HepG2 (cell line): ENCODE results near the gene NDE1. TPM values are rescaled to one million over a fixed set of nuclear protein-coding genes. Genes with fewer than 3 reads are reported as not detected.

Experiments
- AHDC1 ChIP-seq: sonication (generic); formaldehyde crosslinking; IDR thresholded peaks from 2 replicates; pipeline ENCODE4 v1.5.1; 2020; ENCODE audit warnings: mild to moderate bottlenecking, missing genetic modification reagents, borderline replicate concordance
- AHR ChIP-seq: IDR thresholded peaks from 2 replicates; pipeline ENCODE4 v1.6.1; 2018; ENCODE audit warnings: missing genetic modification reagents, missing compliant biosample characterization
- HOXA3 ChIP-seq: sonication (generic); formaldehyde crosslinking; IDR thresholded peaks from 2 replicates; pipeline ENCODE4 v1.5.0; 2020; ENCODE audit warnings: missing genetic modification reagents
- PHF21A ChIP-seq: sonication (generic); formaldehyde crosslinking; IDR thresholded peaks from 2 replicates; pipeline ENCODE4 v1.5.0; 2020; ENCODE audit warnings: mild to moderate bottlenecking, missing genetic modification reagents
- PHF5A ChIP-seq: IDR thresholded peaks from one replicate; pipeline ENCODE4 v1.6.1; 2018; ENCODE audit warnings: low read depth, missing genetic modification reagents; ENCODE audit not compliant: unreplicated experiment
- RNF2 ChIP-seq: fragments of 450-650 bp; conservative IDR thresholded peaks from 2 replicates; pipeline ENCODE4 v1.6.1; 2016; ENCODE audit warnings: low read depth
- SKI ChIP-seq: fragments of 450-650 bp; IDR thresholded peaks from one replicate; pipeline ENCODE4 v1.6.1; 2018; ENCODE audit warnings: mild to moderate bottlenecking; ENCODE audit not compliant: partially characterized antibody
- SOX13 ChIP-seq, 3 experiments: fragments of 450-650 bp in 1 of 3; sonication (generic) in 1 of 3; formaldehyde crosslinking in 1 of 3; IDR thresholded peaks in 2 of 3; conservative IDR thresholded peaks in 1 of 3; 2 replicates each; pipeline versions ENCODE4 v1.5.0 to v1.6.1; 2016 to 2020; ENCODE audit warnings: antibody characterized with exemption in 1 of 3, mild to moderate bottlenecking in 1 of 3, missing compliant biosample characterization in 1 of 3, missing genetic modification reagents in 1 of 3, moderate library complexity in 1 of 3
- TAF15 ChIP-seq: fragments of 200-400 bp; formaldehyde crosslinking; IDR thresholded peaks from one replicate; pipeline ENCODE4 v1.6.1; 2018; ENCODE audit warnings: mild to moderate bottlenecking, low read depth, low read length; ENCODE audit not compliant: poor library complexity, severe bottlenecking
- TEAD2 ChIP-seq: sonication (generic); formaldehyde crosslinking; IDR thresholded peaks from 2 replicates; pipeline ENCODE4 v1.9.0; 2021; ENCODE audit warnings: missing genetic modification reagents
- ZMAT3 ChIP-seq: sonication (generic); formaldehyde crosslinking; conservative IDR thresholded peaks from 2 replicates; pipeline ENCODE4 v1.7.0; 2021; ENCODE audit warnings: missing genetic modification reagents
- ZNF260 ChIP-seq: sonication (generic); formaldehyde crosslinking; IDR thresholded peaks from 2 replicates; pipeline ENCODE4 v1.4.0; 2020; ENCODE audit warnings: missing genetic modification reagents, low read depth, mild to moderate bottlenecking, borderline replicate concordance
- ZNF354B ChIP-seq: sonication (generic); formaldehyde crosslinking; IDR thresholded peaks from 2 replicates; pipeline ENCODE4 v1.8.0; 2022; ENCODE audit warnings: mild to moderate bottlenecking, missing genetic modification reagents
- ZNF607 ChIP-seq: sonication (generic); formaldehyde crosslinking; IDR thresholded peaks from 2 replicates; pipeline ENCODE4 v1.5.1; 2020; ENCODE audit warnings: missing genetic modification reagents, mild to moderate bottlenecking, borderline replicate concordance
- ZNF670 ChIP-seq: sonication (generic); formaldehyde crosslinking; IDR thresholded peaks from 2 replicates; pipeline ENCODE4 v1.8.0; 2022; ENCODE audit warnings: mild to moderate bottlenecking, missing genetic modification reagents, borderline replicate concordance
- ZNF710 ChIP-seq: sonication (generic); formaldehyde crosslinking; IDR thresholded peaks from 2 replicates; pipeline ENCODE4 v1.5.0; 2020; ENCODE audit warnings: mild to moderate bottlenecking, missing genetic modification reagents, borderline replicate concordance
- ZNF776 ChIP-seq: sonication (generic); formaldehyde crosslinking; IDR thresholded peaks from 2 replicates; pipeline ENCODE4 v1.4.0; 2020; ENCODE audit warnings: mild to moderate bottlenecking, missing genetic modification reagents
- polyA plus RNA-seq, 8 experiments: library from polyadenylated mRNA; depleted of rRNA in 3 of 8; stranded (reverse) in 7 of 8; unstranded in 1 of 8; fragments of >200 nt; fragmentation: Illumina TruSeq in 4 of 8; extraction: Trizol in 4 of 8; gene quantifications; 2 replicates each; pipeline versions ENCODE4 v1.2.1 to v1.2.3, GENCODE V29; 2011 to 2016; ENCODE audit warnings: low read depth in 4 of 8, missing spikeins in 1 of 8, mixed read lengths in 1 of 8; ENCODE audit not compliant: insufficient read depth in 1 of 8
- total RNA-seq, 5 experiments: library from RNA; depleted of rRNA; stranded (reverse); fragments of >200 nt; fragmentation: Illumina TruSeq; extraction: Trizol; gene quantifications; 2 replicates each; pipeline ENCODE4 v1.2.3, GENCODE V29; 2016; ENCODE audit warnings: low read depth in 1 of 5
- TF ChIP-seq, protein P1 (sequence below): sonication (generic); formaldehyde crosslinking; IDR thresholded peaks from 2 replicates; pipeline ENCODE4 v1.4.0; 2020; ENCODE audit warnings: mild to moderate bottlenecking, missing genetic modification reagents

The NDE1 gene
- total and polyA plus RNA-seq, 2 of the 13 experiments (the other 11 are each of a cell fraction or from before 2014, with no cell fraction given), result 40.9 to 72.5 TPM

DNA sequence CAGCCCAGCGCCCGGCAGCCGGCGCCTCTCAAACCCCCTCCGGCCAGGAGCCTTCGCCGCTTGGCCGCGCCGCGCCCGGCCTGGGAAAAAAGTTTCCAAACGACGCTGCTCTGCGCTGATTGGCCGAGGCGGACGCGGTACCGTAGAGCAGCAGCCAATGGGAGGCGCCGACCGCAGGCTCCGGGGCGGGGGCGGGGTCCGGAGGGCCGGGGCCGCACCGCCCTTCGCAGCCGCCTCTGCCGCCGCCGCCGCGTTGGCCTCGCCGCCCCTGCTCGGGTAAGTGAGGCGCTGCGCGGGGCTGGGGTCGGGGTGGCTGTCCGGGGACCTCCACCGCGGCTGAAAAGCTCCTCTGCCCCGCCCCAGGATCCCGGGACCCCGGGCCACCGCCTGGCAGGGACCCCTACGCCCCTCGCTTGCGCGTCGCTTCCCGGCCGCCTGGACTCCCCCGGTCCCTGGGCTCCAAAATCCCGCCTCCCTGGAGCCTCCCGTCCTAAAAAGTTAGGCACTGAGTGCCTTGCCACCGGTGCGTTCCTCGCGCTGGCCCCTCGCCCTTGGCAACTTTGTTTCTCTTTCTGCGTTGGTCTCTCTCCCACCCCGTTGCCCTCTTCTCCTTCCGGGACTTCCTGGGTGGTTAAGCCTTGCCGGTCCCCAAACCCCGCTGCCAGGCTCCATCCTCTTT, at the start of gene NDE1 (continued):
- TF ChIP-seq ZNF670 (CRISPR knock-in tag), result peak; percentile 67; the same call in 1 of the 2 replicates
- 0 out of 2 replicates have a peak, but pooled peaks have one; percentile 70 for TF ChIP-seq RNF2
- TF ChIP-seq ZNF710 (CRISPR knock-in tag), result no peak
- TF ChIP-seq AHDC1 (CRISPR knock-in tag), result no peak; the same call in 1 of the 2 replicates
- TF ChIP-seq ZNF260, result no peak
- no peak for TF ChIP-seq PHF5A
- peak; percentile 74 for TF ChIP-seq ZNF607 (CRISPR knock-in tag)
- TF ChIP-seq PHF21A (CRISPR knock-in tag), result peak; percentile 95
- TF ChIP-seq ZNF354B (CRISPR knock-in tag), result no peak
- TF ChIP-seq HOXA3 (CRISPR knock-in tag), result peak; percentile 67
- TF ChIP-seq, protein P1, sequence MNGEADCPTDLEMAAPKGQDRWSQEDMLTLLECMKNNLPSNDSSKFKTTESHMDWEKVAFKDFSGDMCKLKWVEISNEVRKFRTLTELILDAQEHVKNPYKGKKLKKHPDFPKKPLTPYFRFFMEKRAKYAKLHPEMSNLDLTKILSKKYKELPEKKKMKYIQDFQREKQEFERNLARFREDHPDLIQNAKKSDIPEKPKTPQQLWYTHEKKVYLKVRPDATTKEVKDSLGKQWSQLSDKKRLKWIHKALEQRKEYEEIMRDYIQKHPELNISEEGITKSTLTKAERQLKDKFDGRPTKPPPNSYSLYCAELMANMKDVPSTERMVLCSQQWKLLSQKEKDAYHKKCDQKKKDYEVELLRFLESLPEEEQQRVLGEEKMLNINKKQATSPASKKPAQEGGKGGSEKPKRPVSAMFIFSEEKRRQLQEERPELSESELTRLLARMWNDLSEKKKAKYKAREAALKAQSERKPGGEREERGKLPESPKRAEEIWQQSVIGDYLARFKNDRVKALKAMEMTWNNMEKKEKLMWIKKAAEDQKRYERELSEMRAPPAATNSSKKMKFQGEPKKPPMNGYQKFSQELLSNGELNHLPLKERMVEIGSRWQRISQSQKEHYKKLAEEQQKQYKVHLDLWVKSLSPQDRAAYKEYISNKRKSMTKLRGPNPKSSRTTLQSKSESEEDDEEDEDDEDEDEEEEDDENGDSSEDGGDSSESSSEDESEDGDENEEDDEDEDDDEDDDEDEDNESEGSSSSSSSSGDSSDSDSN (CRISPR knock-in tag), result peak; percentile 71
- peak; percentile 36; the same call in 1 of the 2 replicates for TF ChIP-seq AHR (CRISPR knock-in tag)
- TF ChIP-seq SKI, result peak; percentile 59
- no peak for TF ChIP-seq ZNF776 (CRISPR knock-in tag)
- no peak for TF ChIP-seq TAF15
- no peak for TF ChIP-seq ZMAT3 (CRISPR knock-in tag)
- TF ChIP-seq SOX13 (IDR thresholded peaks at IDR 0.05), result no peak
- peak in 1 of 2 experiments; percentile 36; a peak in 1 of 4 replicates for TF ChIP-seq SOX13 (CRISPR knock-in tag; conservative IDR thresholded peaks at IDR 0.05 in 1 of 2, IDR thresholded peaks at IDR 0.05 in 1 of 2)
- TF ChIP-seq TEAD2 (CRISPR knock-in tag), result 0 out of 2 replicates have a peak, but pooled peaks have one; percentile 46
